Tibial nerve (tissue), 4 donors: ENCODE measurements around the gene GTF3C1.

Experiments
- EP300 ChIP-seq, 2 donors: sonication (generic); formaldehyde crosslinking; IDR thresholded peaks; one replicate each; pipeline ENCODE4 v1.6.1; 2017; ENCODE audit warnings: antibody characterized with exemption in 2 of 2, mild to moderate bottlenecking in 1 of 2
- TF ChIP-seq, protein P1 (sequence below), 5 experiments: fragments of 200-600 bp in 3 of 5; fragments of 450-650 bp in 2 of 5; sonication (generic) in 3 of 5; IDR thresholded peaks; one replicate each; pipeline ENCODE4 v1.5.1; 2016 to 2019; ENCODE audit warnings: antibody characterized with exemption in 5 of 5, mild to moderate bottlenecking in 3 of 5, moderate library complexity in 2 of 5

DNA sequence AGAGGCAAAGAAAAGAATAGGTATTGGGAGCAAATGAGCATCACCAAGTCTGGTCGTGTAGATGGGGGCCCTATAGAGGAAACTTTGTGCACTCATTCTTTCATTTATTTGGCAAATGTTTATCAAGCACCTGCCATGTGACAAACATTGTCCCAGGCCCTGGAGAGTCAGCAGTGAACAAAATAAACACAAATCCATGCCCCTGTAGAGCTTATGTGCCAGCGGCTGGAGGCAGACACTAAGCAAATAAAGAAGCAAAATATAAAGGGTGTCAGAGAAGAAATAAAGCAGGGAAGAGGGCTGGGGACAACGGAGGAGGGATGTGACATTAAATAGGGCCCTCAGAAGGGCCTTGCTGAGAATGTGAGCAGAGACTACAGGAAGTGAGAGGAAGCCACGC lies 45.8 kb upstream of the GTF3C1 start:
- TF ChIP-seq, protein P1, sequence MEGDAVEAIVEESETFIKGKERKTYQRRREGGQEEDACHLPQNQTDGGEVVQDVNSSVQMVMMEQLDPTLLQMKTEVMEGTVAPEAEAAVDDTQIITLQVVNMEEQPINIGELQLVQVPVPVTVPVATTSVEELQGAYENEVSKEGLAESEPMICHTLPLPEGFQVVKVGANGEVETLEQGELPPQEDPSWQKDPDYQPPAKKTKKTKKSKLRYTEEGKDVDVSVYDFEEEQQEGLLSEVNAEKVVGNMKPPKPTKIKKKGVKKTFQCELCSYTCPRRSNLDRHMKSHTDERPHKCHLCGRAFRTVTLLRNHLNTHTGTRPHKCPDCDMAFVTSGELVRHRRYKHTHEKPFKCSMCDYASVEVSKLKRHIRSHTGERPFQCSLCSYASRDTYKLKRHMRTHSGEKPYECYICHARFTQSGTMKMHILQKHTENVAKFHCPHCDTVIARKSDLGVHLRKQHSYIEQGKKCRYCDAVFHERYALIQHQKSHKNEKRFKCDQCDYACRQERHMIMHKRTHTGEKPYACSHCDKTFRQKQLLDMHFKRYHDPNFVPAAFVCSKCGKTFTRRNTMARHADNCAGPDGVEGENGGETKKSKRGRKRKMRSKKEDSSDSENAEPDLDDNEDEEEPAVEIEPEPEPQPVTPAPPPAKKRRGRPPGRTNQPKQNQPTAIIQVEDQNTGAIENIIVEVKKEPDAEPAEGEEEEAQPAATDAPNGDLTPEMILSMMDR (IDR thresholded peaks at IDR 0.05): no peak
- no peak for TF ChIP-seq EP300 (IDR thresholded peaks at IDR 0.05)
